GM21717 (cell line): ENCODE data around the gene MRPS21.
"Not testable (repeated sequence)": the region's sequence is repeated elsewhere in the genome, so short reads cannot be mapped to it uniquely, and the experiment has no call there.

Experiments
- ATAC-seq: cut with Tn5 transposase; IDR thresholded peaks from one replicate; pipeline ENCODE4 v1.9.1; 2021; ENCODE audit warnings: mild to moderate bottlenecking, moderate library complexity; ENCODE audit not compliant: unreplicated experiment

MRPS21 gene

DNA sequence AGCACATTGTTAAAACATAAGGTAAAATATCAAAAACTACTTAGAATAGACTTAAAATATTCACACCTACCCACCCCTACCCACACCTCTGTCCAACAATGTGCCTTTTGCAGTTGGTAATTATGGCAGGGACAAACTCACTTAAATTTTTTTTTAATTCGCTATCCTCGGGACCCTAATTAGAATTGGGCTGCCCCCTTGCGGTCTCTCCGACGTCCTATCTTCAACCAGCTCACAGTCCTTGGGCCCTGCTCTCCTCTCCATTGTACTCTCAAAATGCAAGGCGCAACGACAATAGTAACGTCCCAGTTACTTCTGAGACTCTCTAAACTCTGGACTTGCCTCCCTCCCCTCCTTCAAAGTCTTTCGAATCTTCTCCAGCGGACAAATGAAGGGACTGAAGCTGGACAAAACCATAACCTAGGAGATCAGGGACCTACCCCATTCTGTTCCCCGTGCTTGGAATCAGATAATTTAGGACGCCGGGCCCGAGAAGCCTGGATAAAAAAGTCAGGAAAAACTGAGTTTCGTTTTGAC lies 12.4 kb upstream of the MRPS21 start:
- no peak for ATAC-seq

DNA sequence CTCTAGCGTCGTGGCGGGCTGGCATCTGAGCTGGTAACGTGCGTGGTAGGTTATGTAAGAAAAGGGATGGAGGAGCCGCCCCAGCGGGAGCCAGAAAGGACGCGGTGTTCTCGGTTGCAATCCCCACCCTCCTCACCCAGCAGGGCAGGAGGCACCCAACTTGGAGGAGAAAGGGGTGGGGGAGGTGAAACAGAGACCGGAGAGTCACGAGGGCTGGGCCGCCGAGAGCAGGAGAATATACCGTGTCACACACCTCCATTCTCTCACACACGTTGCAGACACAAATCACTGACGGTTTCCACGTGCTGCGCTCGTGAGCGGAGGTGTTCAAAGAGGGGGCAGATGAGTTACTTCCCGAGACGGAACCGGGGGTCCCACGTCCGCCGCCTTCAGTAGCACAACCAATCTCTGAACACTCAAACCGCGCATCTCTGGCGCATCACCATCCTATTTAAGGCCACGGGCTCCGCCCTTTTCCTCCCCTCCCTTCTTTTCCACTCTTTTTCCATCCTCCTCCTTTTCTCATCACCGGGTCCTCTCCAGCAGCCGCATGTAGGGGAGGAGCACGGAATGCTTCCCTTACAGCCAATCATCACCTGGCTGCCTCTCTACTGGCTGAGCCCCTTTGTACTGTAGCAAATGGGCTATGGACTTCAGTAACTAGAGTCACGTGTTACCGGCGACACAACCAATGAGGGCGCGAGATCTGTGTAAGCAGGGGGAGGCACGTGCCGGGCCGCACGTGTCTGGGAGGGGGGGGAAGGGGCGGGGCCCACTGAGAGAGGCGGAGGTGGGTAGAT lies 11.7 kb upstream of the MRPS21 start, which contains the start of gene CIART:
Gene CIART (plus strand): TSS at position 797 of the 800 bp plus-strand sequence. CDS start 714 bp downstream, outside the sequence.
- no peak for ATAC-seq

DNA sequence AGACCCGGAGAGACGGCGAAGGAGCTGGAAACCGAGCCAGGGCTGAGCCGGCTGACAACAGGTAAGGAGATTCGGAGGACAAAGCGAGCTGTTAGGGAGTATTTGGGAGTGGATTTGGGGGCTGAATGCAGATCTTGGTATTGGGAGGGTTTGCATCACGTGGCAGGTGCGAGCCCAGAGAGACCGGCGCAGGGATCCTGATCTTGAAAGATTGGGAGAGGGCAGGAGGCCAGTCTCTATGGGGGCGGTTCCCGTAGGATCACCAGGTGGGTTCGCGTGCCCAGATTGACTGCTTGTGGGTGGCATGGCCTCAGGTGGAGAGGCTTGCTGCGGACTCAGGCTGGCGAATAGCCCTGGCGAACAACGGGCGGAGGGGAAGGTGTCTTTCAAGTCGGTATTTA lies 11.1 kb upstream of the MRPS21 start:
- no peak for ATAC-seq

- ATAC-seq = no peak
Observed at GRCh38 chr1:150283260-150283659, 10.4 kb upstream of the MRPS21 start.

- ATAC-seq = no peak
Observed at GRCh38 chr1:150288382-150288781, 5.3 kb upstream of the MRPS21 start.

- ATAC-seq = no peak
Observed at GRCh38 chr1:150288822-150289221, 4.8 kb upstream of the MRPS21 start.

DNA sequence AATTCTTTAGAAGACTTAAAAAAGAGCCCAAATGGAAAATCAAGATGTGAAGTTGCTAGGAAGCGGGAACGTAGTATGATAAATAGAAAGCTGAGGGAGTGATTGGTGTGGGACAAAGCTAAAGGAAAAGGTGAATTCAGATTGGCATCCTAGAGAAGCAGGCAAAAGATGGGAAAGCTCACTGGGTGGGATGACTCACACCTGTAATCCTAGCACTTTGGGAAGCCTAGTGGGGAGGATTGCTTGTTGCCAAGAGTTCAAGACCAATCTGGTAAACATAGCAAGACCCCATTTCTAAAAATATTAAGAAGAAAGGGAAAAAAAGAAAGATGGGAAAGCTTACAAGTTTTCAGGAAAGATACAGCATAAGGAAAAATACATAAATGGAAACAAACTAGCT lies 1.8 kb downstream of the MRPS21 start:
- ATAC-seq = no peak

DNA sequence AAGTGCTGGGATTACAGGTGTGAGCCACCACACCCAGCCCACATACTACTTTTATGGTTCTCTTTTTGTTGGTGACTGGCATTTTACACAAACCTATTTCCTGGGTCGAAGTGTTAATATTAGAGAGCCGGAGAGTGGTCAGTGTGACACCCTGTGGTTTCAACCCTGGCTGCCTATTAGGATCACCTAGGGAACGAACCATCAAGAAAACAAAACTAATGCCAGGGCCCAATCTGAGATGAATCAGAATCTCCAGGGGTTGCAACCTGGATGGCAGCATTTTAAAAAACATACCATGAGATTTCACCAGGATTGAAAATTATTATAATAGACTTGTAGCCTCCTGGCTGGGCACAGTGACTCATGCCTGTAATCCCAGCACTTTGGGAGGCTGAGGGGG lies 6.1 kb downstream of the MRPS21 start:
- ATAC-seq = no peak

DNA sequence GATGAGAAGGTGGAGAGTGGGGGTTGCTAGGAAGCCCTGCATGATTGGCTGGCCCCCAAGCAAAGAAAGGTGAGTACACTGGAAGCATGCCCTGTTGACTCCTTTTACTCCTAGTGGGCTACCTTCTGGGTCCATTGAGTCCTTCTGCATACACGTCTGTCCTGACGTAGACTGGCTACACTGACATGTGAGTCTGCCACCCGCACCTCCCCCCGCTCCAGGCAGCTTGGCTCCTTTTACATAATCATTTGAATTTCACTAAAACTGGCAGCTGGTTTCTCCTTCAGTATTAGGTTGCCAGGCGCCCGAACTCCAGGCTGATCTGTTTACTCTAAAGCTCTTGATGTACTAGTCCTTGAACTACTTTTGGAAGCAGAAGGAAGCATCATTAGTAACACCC lies 8.7 kb downstream of the MRPS21 start:
- ATAC-seq = no peak

DNA sequence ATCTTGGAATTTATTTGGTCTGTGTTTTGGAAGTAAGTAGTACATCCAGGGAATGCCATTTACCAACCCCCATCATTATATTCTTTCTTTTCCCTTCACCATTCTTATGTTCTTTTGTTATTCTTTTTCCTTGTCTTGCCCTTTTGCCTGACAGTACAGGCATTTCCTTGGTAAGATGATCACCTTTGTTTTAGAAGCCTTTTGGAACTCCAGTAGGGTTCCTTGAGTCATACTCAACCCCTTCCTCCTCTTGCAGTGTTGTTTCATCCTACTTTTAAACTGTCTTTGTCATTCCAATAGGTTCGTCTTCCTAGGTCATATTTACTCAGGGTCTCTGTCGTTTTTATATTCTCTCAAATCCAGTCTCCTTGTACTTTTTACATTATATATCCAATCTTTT lies 9.2 kb downstream of the MRPS21 start:
- ATAC-seq = no peak

DNA sequence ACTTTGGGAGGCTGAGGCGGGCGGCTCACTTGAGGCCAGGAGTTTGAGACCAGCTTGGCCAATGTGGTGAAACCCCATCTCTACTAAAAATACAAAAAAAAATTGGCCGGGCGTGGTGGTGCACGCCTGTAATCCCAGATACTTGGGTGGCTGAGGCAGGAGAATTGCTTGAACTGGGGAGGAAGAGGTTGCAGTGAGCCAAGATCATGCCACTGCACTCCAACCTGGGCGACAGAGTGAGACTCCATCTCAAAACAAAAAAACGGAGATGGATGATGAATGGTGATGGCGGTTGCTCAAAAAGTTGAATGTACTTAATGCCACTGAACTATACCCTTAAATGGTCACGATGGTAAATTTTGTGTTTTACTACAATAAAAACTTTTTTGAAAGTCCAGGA lies 14.9 kb downstream of the MRPS21 start:
- not testable (repeated sequence) for ATAC-seq

- ATAC-seq = no peak
Observed at GRCh38 chr1:150309758-150310508, 16.3 kb downstream of the MRPS21 start.

DNA sequence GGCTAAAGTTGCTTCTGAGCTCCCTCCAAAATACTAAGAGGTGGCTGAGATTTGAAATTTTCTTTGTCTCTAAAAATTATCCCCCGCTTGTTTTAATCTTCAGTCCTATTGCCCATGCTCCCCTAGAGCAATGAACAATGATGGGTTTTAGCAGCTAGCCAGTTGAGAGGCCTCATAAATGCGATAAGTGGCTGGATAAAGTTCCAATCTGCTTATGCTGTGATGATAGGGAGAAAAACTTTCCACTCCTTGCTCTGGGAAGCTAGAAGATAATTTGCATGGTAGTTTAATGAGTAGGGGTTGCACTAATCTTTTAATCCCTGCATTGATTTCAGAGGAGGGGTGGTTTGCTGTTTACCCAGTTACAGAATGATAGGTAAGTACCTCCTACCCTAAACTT lies 18.1 kb downstream of the MRPS21 start:
- no peak for ATAC-seq

DNA sequence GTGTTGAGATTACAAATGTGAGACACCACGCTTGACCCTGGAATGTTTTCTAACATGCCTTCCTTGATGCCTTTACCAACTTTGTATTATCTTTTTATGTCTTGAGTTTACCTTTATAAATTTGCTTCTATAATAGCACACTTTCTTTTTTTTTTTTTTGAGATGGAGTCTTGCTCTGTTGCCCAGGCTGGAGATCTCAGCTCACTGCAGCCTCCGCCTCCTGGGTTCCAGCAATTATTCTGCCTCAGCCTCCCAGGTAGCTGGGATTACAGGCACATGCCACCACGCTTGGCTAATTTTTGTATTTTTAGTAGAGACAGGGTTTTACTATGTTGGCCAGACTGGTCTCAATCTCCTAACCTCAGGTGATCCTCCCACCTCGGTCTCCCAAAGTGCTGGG lies 21.0 kb downstream of the MRPS21 start:
- ATAC-seq = not testable (repeated sequence)

DNA sequence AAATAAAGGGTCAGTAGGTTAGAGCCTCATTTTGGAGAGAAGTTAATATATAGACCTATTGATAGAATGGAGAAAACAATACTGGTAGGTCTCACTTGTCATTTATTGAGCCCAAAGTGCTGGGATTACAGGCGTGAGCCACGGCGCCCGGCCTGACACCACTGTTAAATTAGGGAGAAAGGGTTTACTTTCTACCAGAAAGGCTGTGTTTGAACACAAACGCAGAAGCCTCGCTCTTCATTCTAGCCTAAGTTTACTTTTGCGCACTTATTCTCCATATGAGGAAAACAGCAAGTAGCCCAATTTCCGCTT lies 27.0 kb downstream of the MRPS21 start:
- no peak for ATAC-seq

GRCh38 chr1:150321826-150322166 lies 28.1 kb downstream of the MRPS21 start:
- ATAC-seq = no peak

GRCh38 chr1:150322310-150322709 lies 28.6 kb downstream of the MRPS21 start:
- ATAC-seq = no peak

DNA sequence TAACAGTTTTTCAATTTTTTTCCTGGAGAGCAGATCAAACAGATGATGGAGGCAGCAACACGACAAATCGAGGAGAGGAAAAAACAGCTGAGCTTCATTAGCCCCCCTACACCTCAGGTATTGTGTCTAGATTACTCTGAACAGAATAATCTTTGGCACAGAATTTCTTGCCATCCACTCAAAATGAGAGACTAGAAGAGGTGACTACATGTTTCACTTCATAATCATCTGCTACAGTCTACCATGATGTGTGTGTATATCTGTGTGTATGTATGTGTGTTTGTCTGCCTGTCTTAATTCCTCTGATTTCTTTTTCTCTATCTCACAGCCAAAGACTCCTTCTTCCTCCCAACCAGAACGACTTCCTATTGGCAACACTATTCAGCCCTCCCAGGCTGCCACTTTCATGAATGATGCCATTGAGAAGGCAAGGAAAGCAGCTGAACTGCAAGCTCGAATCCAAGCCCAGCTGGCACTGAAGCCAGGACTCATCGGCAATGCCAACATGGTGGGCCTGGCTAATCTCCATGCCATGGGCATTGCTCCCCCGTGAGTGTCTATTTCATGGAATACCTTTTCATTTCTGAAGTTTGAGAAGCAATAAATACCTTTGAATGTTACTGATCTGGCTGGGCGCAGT lies 39.1 kb downstream of the MRPS21 start:
- no peak for ATAC-seq

GRCh38 chr1:150346316-150346715 lies 52.7 kb downstream of the MRPS21 start:
- ATAC-seq = no peak

DNA sequence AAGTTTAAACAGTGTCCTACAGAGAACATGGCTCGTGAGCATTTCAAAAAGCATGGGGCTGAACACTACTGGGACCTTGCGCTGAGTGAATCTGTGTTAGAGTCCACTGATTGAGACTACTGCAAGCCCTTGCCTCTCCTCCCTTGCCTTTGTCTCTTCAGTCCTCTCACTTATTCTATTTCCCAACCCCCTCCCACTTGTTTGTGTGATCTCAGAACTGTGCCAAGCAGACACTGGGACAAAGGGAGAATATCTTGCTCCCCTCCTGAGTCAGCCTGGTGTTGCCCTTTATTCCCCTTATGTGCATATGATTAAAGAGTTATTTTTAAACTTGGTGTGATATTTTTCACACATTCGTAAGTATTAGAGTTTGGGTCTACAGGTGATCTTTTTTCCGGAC lies 59.2 kb downstream of the MRPS21 start:
- ATAC-seq = no peak
